Measurements from ENCODE around the gene SPX. TPM values are rescaled to one million over a fixed set of nuclear protein-coding genes. Genes with fewer than 3 reads are reported as not detected.
A peak's percentile ranks its signal among the peaks of the same experiment; 100 is the strongest.

Gene SPX
- 10 to 100 TPM in 10 of 12 donors, 1 to 10 TPM in 1, not detected in 1; 9.0 to 52.6 (median 33.3) TPM for polyA plus RNA-seq (ENCODE audit: insufficient read length in 12 of 12)
- long read RNA-seq, donor 1, partial matches to known transcripts = 0 of 1 reads
- long read RNA-seq, donor 1, other reads (novel, unspliced or antisense) = 0 of 1 reads
- long read RNA-seq, donor 2, transcript SPX-203 (3 exons, 1,826 nt) = major isoform, 9 of 11 reads
- long read RNA-seq, donor 2, partial matches to known transcripts = 0 of 11 reads
- long read RNA-seq, donor 2, other reads (novel, unspliced or antisense) = 0 of 11 reads
- long read RNA-seq, donor 3, transcript SPX-203 (3 exons, 1,826 nt) = major isoform, 11 of 11 reads
- long read RNA-seq, donor 3, partial matches to known transcripts = 0 of 11 reads
- long read RNA-seq, donor 3, other reads (novel, unspliced or antisense) = 0 of 11 reads
- long read RNA-seq, donor 4, partial matches to known transcripts = 0 of 5 reads
- long read RNA-seq, donor 4, other reads (novel, unspliced or antisense) = 0 of 5 reads
- long read RNA-seq, donor 5 = 0 reads
- long read RNA-seq, donor 6, transcript SPX-203 (3 exons, 1,826 nt) = major isoform, 6 of 6 reads
- long read RNA-seq, donor 6, partial matches to known transcripts = 0 of 6 reads
- long read RNA-seq, donor 6, other reads (novel, unspliced or antisense) = 0 of 6 reads
- long read RNA-seq, donor 7, partial matches to known transcripts = 0 of 4 reads
- long read RNA-seq, donor 7, other reads (novel, unspliced or antisense) = 0 of 4 reads
- long read RNA-seq, donor 8, full-length matches to known transcripts = 25 of 25 reads
- long read RNA-seq, donor 8, partial matches to known transcripts = 0 of 25 reads
- long read RNA-seq, donor 8, other reads (novel, unspliced or antisense) = 0 of 25 reads
- long read RNA-seq, donor 9, full-length matches to known transcripts = 10 of 10 reads
- long read RNA-seq, donor 9, partial matches to known transcripts = 0 of 10 reads
- long read RNA-seq, donor 9, other reads (novel, unspliced or antisense) = 0 of 10 reads
- long read RNA-seq, donor 10, partial matches to known transcripts = 0 of 4 reads
- long read RNA-seq, donor 10, other reads (novel, unspliced or antisense) = 0 of 4 reads
- long read RNA-seq, donor 11, full-length matches to known transcripts = 9 of 9 reads
- long read RNA-seq, donor 11, partial matches to known transcripts = 0 of 9 reads
- long read RNA-seq, donor 11, other reads (novel, unspliced or antisense) = 0 of 9 reads

GRCh38 chr12:21526053-21526452, at the start of gene SPX:
SPX (plus strand) TSS chr12:21526296; CDS start chr12:21526473, 177 bp downstream.
- DNase-seq = no peak

- no peak for DNase-seq
These were observed 49.1 kb upstream of the SPX start for GRCh38 chr12:21476949-21477348.

- no peak for DNase-seq
These were observed 47.2 kb upstream of the SPX start for GRCh38 chr12:21478756-21479455.

GRCh38 chr12:21483531-21483930, 42.6 kb upstream of the SPX start:
- DNase-seq = no peak

- no peak for DNase-seq
These were observed 40.1 kb upstream of the SPX start for GRCh38 chr12:21485998-21486397.

GRCh38 chr12:21499765-21500164, 26.3 kb upstream of the SPX start:
- no peak for DNase-seq

- DNase-seq = peak; percentile 1
These were observed 25.3 kb upstream of the SPX start for GRCh38 chr12:21500786-21501257.

- peak; percentile 98 for DNase-seq
These were observed 24.6 kb upstream of the SPX start, which contains the start of the genes GOLT1B and RECQL for GRCh38 chr12:21501258-21502163. GOLT1B (plus strand) TSS chr12:21501789; CDS start chr12:21501924, 135 bp downstream. RECQL (minus strand) TSS chr12:21501635; CDS start chr12:21499570, 2,065 bp downstream.

- DNase-seq = peak; percentile 51
These were observed 24.0 kb upstream of the SPX start for GRCh38 chr12:21502164-21502496.

- no peak for DNase-seq
These were observed 23.2 kb upstream of the SPX start for GRCh38 chr12:21502872-21503271.

GRCh38 chr12:21505888-21506287, 20.2 kb upstream of the SPX start:
- no peak for DNase-seq

- DNase-seq = no peak
These were observed 18.2 kb upstream of the SPX start for GRCh38 chr12:21507849-21508248.

- DNase-seq = no peak
These were observed 16.3 kb upstream of the SPX start for GRCh38 chr12:21509768-21510167.

GRCh38 chr12:21516281-21516680, 9.8 kb upstream of the SPX start:
- DNase-seq = no peak

- no peak for DNase-seq
These were observed 7.6 kb upstream of the SPX start for GRCh38 chr12:21518451-21518850.

GRCh38 chr12:21521541-21521940, 4.6 kb upstream of the SPX start:
- DNase-seq = no peak

- no peak for DNase-seq
These were observed 2.9 kb upstream of the SPX start for GRCh38 chr12:21523148-21523547.

- peak; percentile 1 for DNase-seq
These were observed 737 bp downstream of the SPX start for GRCh38 chr12:21526721-21527345.

- DNase-seq = peak; percentile 31
These were observed 1.5 kb downstream of the SPX start for GRCh38 chr12:21527451-21528180.
